T-cell (primary cell): ENCODE results near the gene IPO8. TPM values are rescaled to one million over a fixed set of nuclear protein-coding genes. Genes with fewer than 3 reads are reported as not detected.

Experiments
- ATAC-seq, 4 experiments: fragments of 200-7000 bp in 3 of 4; fragments of 150-1000 bp in 1 of 4; cut with Tn5 transposase; replicated peaks in 1 of 4; 1 replicate in 3 of 4; 2 replicates in 1 of 4; pipeline ENCODE4 v1.10.0; 2021; ENCODE audit warnings: moderate library complexity in 3 of 4, mild to moderate bottlenecking in 2 of 4, moderate number of reproducible peaks in 1 of 4
- CTCF ChIA-PET, 2 donors: fragments of 300-600 bp; sonication (Branson Sonifier 250); formaldehyde crosslinking; loops; one replicate each; lab custom pipeline; 2022; ENCODE audit warnings: antibody characterized with exemption in 2 of 2; lab: Charles Lee
- POLR2A ChIA-PET, 2 donors: fragments of 300-600 bp; sonication (Branson Sonifier 250); formaldehyde crosslinking; loops; one replicate each; lab custom pipeline; 2022; ENCODE audit warnings: antibody characterized with exemption in 2 of 2; lab: Charles Lee
- DNase-seq, 35 experiments: peaks; one replicate each; pipeline versions ENCODE4 v3.0.0 to v3.0.0-alpha.2; 2013 to 2023
- H3K27ac ChIP-seq: one replicate; pipeline ENCODE4 v1.5.1; 2013; ENCODE audit warnings: low read length
- H3K27me3 ChIP-seq, 2 experiments: replicated peaks in 1 of 2; 1 replicate in 1 of 2; 2 replicates in 1 of 2; pipeline versions ENCODE4 v1.6.1 to v1.7.0; 2013; ENCODE audit warnings: low read length in 1 of 2, mixed read lengths in 1 of 2; ENCODE audit not compliant: control insufficient read depth in 2 of 2, insufficient read depth in 2 of 2; ENCODE audit errors: extremely low read depth in 1 of 2
- H3K36me3 ChIP-seq, 2 donors: 1 replicate in 1 of 2; 2 replicates in 1 of 2; pipeline versions ENCODE4 v1.6.1 to v1.7.0; 2013; ENCODE audit warnings: low read length in 1 of 2; ENCODE audit not compliant: control insufficient read depth in 2 of 2, insufficient read depth in 1 of 2; ENCODE audit errors: extremely low read depth in 1 of 2
- H3K4me1 ChIP-seq, 2 experiments: 1 replicate in 1 of 2; 2 replicates in 1 of 2; pipeline versions ENCODE4 v1.6.1 to v1.7.0; 2013; ENCODE audit warnings: low read length in 2 of 2, mixed read lengths in 1 of 2; ENCODE audit not compliant: insufficient read depth in 2 of 2, control insufficient read depth in 1 of 2; ENCODE audit errors: extremely low read depth in 1 of 2
- H3K4me3 ChIP-seq, 2 donors: 1 replicate in 1 of 2; 2 replicates in 1 of 2; pipeline versions ENCODE4 v1.5.1 to v1.7.0; 2013; ENCODE audit warnings: mild to moderate bottlenecking in 2 of 2, low read length in 1 of 2, moderate library complexity in 1 of 2; ENCODE audit not compliant: control insufficient read depth in 1 of 2; ENCODE audit errors: extremely low read depth in 1 of 2
- H3K9me3 ChIP-seq: 2 replicates; pipeline ENCODE4 v1.7.0; 2013
- H3K27ac Mint-ChIP-seq, 2 donors: one replicate each; pipeline ENCODE4 v1.8.0; 2020 to 2021; ENCODE audit warnings: mild to moderate bottlenecking in 2 of 2, mixed read lengths in 2 of 2
- H3K27me3 Mint-ChIP-seq, 2 donors: one replicate each; pipeline ENCODE4 v1.8.0; 2021 to 2022; ENCODE audit warnings: mixed read lengths in 2 of 2
- H3K36me3 Mint-ChIP-seq: one replicate; pipeline ENCODE4 v1.8.0; 2021; ENCODE audit warnings: mixed read lengths
- H3K4me1 Mint-ChIP-seq, 3 donors: one replicate each; pipeline ENCODE4 v1.8.0; 2020 to 2022; ENCODE audit warnings: mixed read lengths in 3 of 3, mild to moderate bottlenecking in 1 of 3
- H3K4me3 Mint-ChIP-seq, 3 donors: one replicate each; pipeline ENCODE4 v1.8.0; 2020 to 2022; ENCODE audit warnings: mild to moderate bottlenecking in 3 of 3, mixed read lengths in 3 of 3, moderate library complexity in 3 of 3
- H3K9me3 Mint-ChIP-seq, 3 donors: one replicate each; pipeline ENCODE4 v1.8.0; 2020 to 2022; ENCODE audit warnings: mixed read lengths in 3 of 3
- WGBS: methylation state at CpG from one replicate; pipeline ENCODE4 v1.1.5; 2013; ENCODE audit warnings: missing lambda C conversion rate; ENCODE audit not compliant: insufficient coverage; 5-methylcytosine and 5-hydroxymethylcytosine counted together
- total RNA-seq, 35 experiments: library from RNA in 6 of 35; stranded (reverse) in 6 of 35; fragments of 120-200 nt in 1 of 35; gene quantifications; one replicate each; pipeline versions ENCODE4 v1.2.1 to v1.2.4 and lab custom pipeline; 2013 to 2026

The IPO8 gene
- total RNA-seq (10 to 100 TPM; 29.9 to 54.9 (median 45.1) TPM), total RNA-seq (lab: John Stamatoyannopoulos, UW) (33.5 to 96.1 (median 59.1) reads per million in 29 experiments)
- total RNA-seq (2013): 37.5 TPM

DNA sequence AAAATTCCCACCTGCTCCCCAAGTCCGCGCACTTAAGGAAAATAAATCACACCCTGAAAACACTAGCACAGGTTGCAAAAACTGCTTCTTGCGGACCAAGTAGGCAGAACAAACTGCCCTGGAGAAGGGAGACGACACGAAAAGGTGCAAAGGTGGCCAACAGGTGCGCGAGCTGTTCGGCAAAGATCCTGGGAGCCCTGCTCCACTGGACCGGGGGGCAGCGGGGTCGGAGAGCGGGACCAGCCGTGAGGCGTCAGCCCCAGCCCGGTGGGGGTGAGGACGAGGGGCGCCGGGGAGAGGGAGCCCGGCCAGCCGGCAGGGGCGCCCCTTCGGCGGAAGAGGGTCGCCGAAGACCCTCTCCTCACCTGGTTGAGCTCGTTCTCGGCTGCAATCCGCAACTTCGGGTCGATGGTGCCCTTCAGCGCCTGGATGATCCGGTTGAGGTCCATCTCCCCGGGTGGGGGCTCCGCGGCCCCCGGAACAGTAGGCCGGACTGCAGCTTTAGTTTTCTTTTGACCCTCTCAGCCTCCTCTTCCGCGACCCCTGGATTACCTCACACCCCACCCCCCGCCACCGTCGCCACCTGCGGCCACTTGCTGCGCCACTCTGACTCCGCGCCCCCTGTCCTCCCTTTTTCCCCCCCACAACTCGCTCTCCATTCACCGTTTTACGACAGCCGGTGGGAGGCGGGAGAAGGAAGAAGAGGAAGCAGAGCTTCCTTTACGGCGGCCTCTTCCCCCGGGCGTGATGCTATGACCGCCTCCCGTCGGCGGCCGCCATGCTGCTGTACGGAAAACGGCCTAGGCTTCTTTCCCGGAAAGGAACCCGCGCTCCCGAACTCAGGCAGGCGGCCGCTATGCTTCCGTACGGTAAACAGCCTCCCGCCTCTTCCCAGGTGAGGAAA is at the start of gene IPO8:
Gene IPO8 (minus strand): TSS at position 671 of the 904 bp plus-strand sequence. CDS start 222 bp downstream, at position 449.
- peak within 1 kb of the TSS; percentile 61 for H3K27ac ChIP-seq
- Mint-ChIP-seq H3K27me3 (no peaks in the 10 kb centered on the region), H3K27ac (peak within 1 kb of the TSS; percentile 87 to 93), H3K36me3 (no peaks in the 10 kb centered on the region), H3K4me1 (peaks cover 45 to 50% (median 48%) of the 10 kb centered on the region in 3 donors), H3K9me3 (no peaks in the 10 kb centered on the region), H3K4me3 (peak within 1 kb of the TSS; percentile 95 to 97 (median 96))
- CTCF ChIA-PET: interaction anchor here (0.6 to 2.3 kb wide), 7 partner anchors 8 to 59 kb away, joined by 3 to 12 read pairs (median 4); partner anchors contain the start of gene CAPRIN2 (in 1 of the 2)
- no peaks in the 10 kb centered on the region for H3K9me3 ChIP-seq
- peak within 1 kb of the TSS; percentile 88 to 92 for H3K4me3 ChIP-seq
- WGBS: 1% methylated on average over 59 of the region's 71 CpGs
- H3K4me1 ChIP-seq: peaks cover 17 to 21% of the 10 kb centered on the region in 2 experiments
- H3K36me3 ChIP-seq: no peaks in the 10 kb centered on the region
- DNase-seq: peak; percentile 67 to 89 (median 81)
- peak; percentile 90 to 93 (median 90) for ATAC-seq
- POLR2A ChIA-PET: interaction anchor here (0.5 to 0.7 kb wide), 4 partner anchors 8 to 631 kb away, joined by 3 to 9 read pairs (median 4); partner anchors contain the start of gene SINHCAF (in 1 of the 2)
- H3K27me3 ChIP-seq: no peaks in the 10 kb centered on the region

DNA sequence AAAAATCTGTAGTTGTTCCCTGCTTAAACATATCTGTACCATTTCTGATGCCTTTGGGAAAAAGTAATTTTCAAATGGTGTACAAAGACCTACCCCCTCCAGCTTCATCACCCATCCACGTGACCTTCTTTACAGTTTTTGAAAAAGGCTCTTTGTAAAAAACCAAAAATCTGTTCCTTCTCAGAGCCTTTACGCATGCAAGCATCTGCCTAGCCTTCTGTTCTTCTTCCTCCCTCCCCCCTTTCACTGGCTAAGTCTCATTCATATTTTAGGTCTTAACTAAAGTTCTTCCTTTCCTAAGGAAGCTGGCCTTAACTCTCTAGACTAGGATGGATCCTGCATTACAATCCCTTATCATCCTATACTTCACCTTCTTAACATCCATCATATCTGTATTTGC is 48.7 kb upstream of the IPO8 start:
- no peak for DNase-seq
- Mint-ChIP-seq H3K27me3 (no peaks in the 10 kb centered on the region), H3K27ac (no peak overlapping the region), H3K4me3 (no peak overlapping the region), H3K36me3 (peaks cover 36% of the 10 kb centered on the region), H3K9me3 (no peaks in the 10 kb centered on the region), H3K4me1 (peaks cover 16 to 24% (median 20%) of the 10 kb centered on the region in 3 donors)
- ChIA-PET CTCF (interaction anchor here (0.6 to 1.5 kb wide), 3 partner anchors 9 to 25 kb away, joined by 3 to 4 read pairs (median 3); no protein-coding TSS in a partner anchor), POLR2A (interaction anchor here in 1 of 2 donors (0.7 kb wide), 1 partner anchor 1920 kb away, joined by 4 read pairs; no protein-coding TSS in a partner anchor)
- H3K36me3 ChIP-seq: peaks cover 5 to 10% of the 10 kb centered on the region in 2 donors
- no peak for ATAC-seq
- 93% methylated on average over 2 of the region's 2 CpGs for whole genome bisulfite sequencing
- H3K4me3 ChIP-seq: no peak overlapping the region
- H3K9me3 ChIP-seq: no peaks in the 10 kb centered on the region
- no peak overlapping the region for H3K27ac ChIP-seq
- no peaks in the 10 kb centered on the region for H3K4me1 ChIP-seq
- no peaks in the 10 kb centered on the region for H3K27me3 ChIP-seq

GRCh38 chr12:30740274-30740673 is 44.6 kb upstream of the IPO8 start:
- ChIA-PET CTCF (no interaction called here), POLR2A (interaction anchor here in 1 of 2 donors (0.6 kb wide), 1 partner anchor 15 kb away, joined by 4 read pairs; the partner anchor contains the start of gene CAPRIN2)
- no peak overlapping the region for H3K27ac ChIP-seq
- DNase-seq (no peak), ATAC-seq (no peak)
- Mint-ChIP-seq H3K9me3 (peaks cover 0 to 4% (median 0%) of the 10 kb centered on the region in 3 donors), H3K4me1 (peaks cover 2 to 5% (median 2%) of the 10 kb centered on the region in 3 donors), H3K27me3 (no peaks in the 10 kb centered on the region), H3K36me3 (peaks cover 38% of the 10 kb centered on the region), H3K4me3 (no peak overlapping the region), H3K27ac (no peak overlapping the region)
- H3K27me3 ChIP-seq: no peaks in the 10 kb centered on the region
- no peaks in the 10 kb centered on the region for H3K4me1 ChIP-seq
- H3K36me3 ChIP-seq: peaks cover 5 to 21% of the 10 kb centered on the region in 2 donors
- H3K4me3 ChIP-seq: no peak overlapping the region
- H3K9me3 ChIP-seq: no peaks in the 10 kb centered on the region

DNA sequence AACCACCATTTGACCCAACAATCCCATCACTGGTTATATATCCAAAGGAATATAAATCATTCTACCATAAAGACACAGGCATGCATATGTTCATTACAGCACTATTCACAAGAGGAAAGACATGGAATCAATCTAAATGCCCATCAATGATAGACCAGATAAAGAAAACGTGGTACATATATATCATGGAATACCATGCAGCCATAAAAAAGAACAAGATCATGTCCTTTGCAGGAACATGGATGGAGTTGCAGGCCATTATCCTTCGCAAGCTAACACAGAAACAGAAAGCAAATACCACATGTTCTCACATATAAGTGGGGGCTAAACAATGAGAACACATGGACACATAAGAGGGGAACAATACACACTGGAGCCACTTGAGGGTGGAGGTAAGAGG is 43.4 kb upstream of the IPO8 start:
- peaks cover 2 to 12% (median 2%) of the 10 kb centered on the region in 3 donors for H3K4me1 Mint-ChIP-seq
- H3K9me3 ChIP-seq: no peaks in the 10 kb centered on the region
- no peaks in the 10 kb centered on the region for H3K27me3 ChIP-seq
- H3K36me3 ChIP-seq: peaks cover 2 to 21% of the 10 kb centered on the region in 2 donors
- CTCF ChIA-PET: no interaction called here
- POLR2A ChIA-PET: no interaction called here
- H3K27ac ChIP-seq: no peak overlapping the region
- no peaks in the 10 kb centered on the region for H3K4me1 ChIP-seq
- peaks cover 48% of the 10 kb centered on the region for H3K36me3 Mint-ChIP-seq
- no peaks in the 10 kb centered on the region for H3K27me3 Mint-ChIP-seq
- DNase-seq (no peak), ATAC-seq (no peak)
- no peak overlapping the region for H3K27ac Mint-ChIP-seq
- H3K9me3 Mint-ChIP-seq: peaks cover 0 to 4% (median 0%) of the 10 kb centered on the region in 3 donors
- no peak overlapping the region for H3K4me3 ChIP-seq
- no peak overlapping the region for H3K4me3 Mint-ChIP-seq
- no CpG with 5 or more reads among the region's 2 CpGs for WGBS

DNA sequence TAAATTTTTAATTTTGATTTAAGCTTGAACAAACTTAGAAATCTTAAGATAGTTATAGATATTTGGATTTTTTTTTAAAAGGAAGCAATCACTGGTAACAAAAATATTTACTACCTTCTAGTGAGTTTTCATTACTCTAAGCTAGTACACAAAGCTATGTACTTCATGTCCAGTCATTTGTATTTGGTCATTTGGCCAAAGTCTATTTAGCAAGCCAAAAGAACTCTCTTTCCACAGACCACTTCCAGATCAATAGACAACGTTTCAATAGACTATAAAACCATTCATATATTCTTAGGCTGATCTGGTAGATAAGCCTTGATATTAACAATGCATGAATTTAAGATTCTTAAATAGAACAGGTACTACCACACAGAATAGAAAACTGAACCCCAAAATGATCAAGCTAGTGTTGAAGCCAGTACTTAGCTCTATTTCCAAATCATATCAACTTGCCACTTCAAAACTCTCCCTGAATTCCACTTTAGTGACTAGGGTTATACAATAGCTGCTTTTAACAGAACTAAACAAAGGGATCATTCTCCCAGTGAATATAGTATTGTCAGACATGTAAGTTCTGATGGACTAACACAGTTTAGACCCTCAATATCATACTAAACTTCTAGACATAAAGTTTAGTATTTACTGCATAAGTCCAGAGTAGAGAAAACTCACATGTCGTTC is 37.4 kb upstream of the IPO8 start:
- Histone ChIP-seq H3K9me3 (no peaks in the 10 kb centered on the region), H3K4me3 (no peak overlapping the region), H3K4me1 (no peaks in the 10 kb centered on the region), H3K27ac (no peak overlapping the region), H3K36me3 (peaks cover 0 to 25% of the 10 kb centered on the region in 2 donors), H3K27me3 (no peaks in the 10 kb centered on the region)
- H3K36me3 Mint-ChIP-seq: peaks cover 54% of the 10 kb centered on the region
- H3K4me1 Mint-ChIP-seq: peaks cover 0 to 6% (median 4%) of the 10 kb centered on the region in 3 donors
- no CpG with 5 or more reads among the region's 2 CpGs for WGBS
- POLR2A ChIA-PET: interaction anchor here in 1 of 2 donors (0.6 kb wide), 1 partner anchor 1294 kb away, joined by 8 read pairs; no protein-coding TSS in a partner anchor
- no peak overlapping the region for H3K4me3 Mint-ChIP-seq
- no peaks in the 10 kb centered on the region for H3K9me3 Mint-ChIP-seq
- H3K27ac Mint-ChIP-seq: no peak overlapping the region
- CTCF ChIA-PET: interaction anchor here in 1 of 2 donors (1.1 kb wide), 1 partner anchor 74 kb away, joined by 5 read pairs; no protein-coding TSS in a partner anchor
- ATAC-seq (no peak), DNase-seq (no peak)
- H3K27me3 Mint-ChIP-seq: no peaks in the 10 kb centered on the region

GRCh38 chr12:30730011-30730410 is 34.3 kb upstream of the IPO8 start:
- ATAC-seq: no peak
- Histone ChIP-seq H3K27ac (no peak overlapping the region), H3K4me1 (no peaks in the 10 kb centered on the region), H3K27me3 (no peaks in the 10 kb centered on the region), H3K36me3 (peaks cover 0 to 19% of the 10 kb centered on the region in 2 donors), H3K4me3 (no peak overlapping the region), H3K9me3 (no peaks in the 10 kb centered on the region)
- CTCF ChIA-PET: no interaction called here
- WGBS: 67% methylated on average over 1 of the region's 2 CpGs
- Mint-ChIP-seq H3K27ac (no peak overlapping the region), H3K36me3 (peaks cover 42% of the 10 kb centered on the region), H3K4me1 (peaks cover 0 to 14% (median 6%) of the 10 kb centered on the region in 3 donors), H3K9me3 (no peaks in the 10 kb centered on the region), H3K4me3 (no peak overlapping the region), H3K27me3 (no peaks in the 10 kb centered on the region)
- DNase-seq: no peak
- POLR2A ChIA-PET: interaction anchor here in 1 of 2 donors (1.1 kb wide), 1 partner anchor 44 kb away, joined by 3 read pairs; no protein-coding TSS in a partner anchor
